ENCODE results near the gene C11orf58.

GRCh38 chr11:16773981-16774935 is 35.8 kb downstream of the C11orf58 start:
- no peak for TF ChIP-seq CTCF (IDR thresholded peaks at IDR 0.05; ENCODE audit: low read depth, low read length, poor library complexity, severe bottlenecking)
- TF ChIP-seq EZH2phosphoT487 (IDR thresholded peaks at IDR 0.05; ENCODE audit: borderline replicate concordance, low read length), result no peak

Data from DOHH2 (cell line).